ENCODE measurements around the gene ETNK2.
A peak's percentile ranks its signal among the peaks of the same experiment; 100 is the strongest.
"Not testable (repeated sequence)": the region's sequence is repeated elsewhere in the genome, so short reads cannot be mapped to it uniquely, and the experiment has no call there.

Gene ETNK2

GRCh38 chr1:204093781-204094180 is 58.1 kb downstream of the ETNK2 start:
- peak overlapping the region; percentile 13 for H3K9ac ChIP-seq (ENCODE audit: insufficient read length, low read depth)
- no peaks in the 10 kb centered on the region for H3K9me3 ChIP-seq (ENCODE audit: insufficient read depth, low read length)
- no peak overlapping the region for H3K4me3 ChIP-seq (ENCODE audit: insufficient read length, low read depth)
- TF ChIP-seq SUZ12 (IDR thresholded peaks at IDR 0.05; ENCODE audit: extremely low read depth, insufficient read depth, insufficient read length): no peak
- TF ChIP-seq ZNF274 (IDR thresholded peaks at IDR 0.05; ENCODE audit: low read depth, low read length): no peak
- TF ChIP-seq YY1 (IDR thresholded peaks at IDR 0.05; ENCODE audit: insufficient read depth, insufficient read length): no peak
- DNase-seq (ENCODE audit: low read depth, low spot score): no peak
- H3K36me3 ChIP-seq (ENCODE audit: insufficient read depth, insufficient read length, low read length): no peaks in the 10 kb centered on the region
- H3K4me1 ChIP-seq (ENCODE audit: insufficient read depth, insufficient read length): peaks cover 43% of the 10 kb centered on the region
- no peaks in the 10 kb centered on the region for H3K27me3 ChIP-seq (ENCODE audit: insufficient read depth, insufficient read length)

GRCh38 chr1:204093421-204093717 is 58.5 kb downstream of the ETNK2 start:
- Histone ChIP-seq H3K9me3 (ENCODE audit: insufficient read depth, low read length) (no peaks in the 10 kb centered on the region), H3K9ac (ENCODE audit: insufficient read length, low read depth) (no peak overlapping the region), H3K4me1 (ENCODE audit: insufficient read depth, insufficient read length) (peaks cover 43% of the 10 kb centered on the region), H3K36me3 (ENCODE audit: insufficient read depth, insufficient read length, low read length) (no peaks in the 10 kb centered on the region), H3K4me3 (ENCODE audit: insufficient read length, low read depth) (no peak overlapping the region), H3K27me3 (ENCODE audit: insufficient read depth, insufficient read length) (no peaks in the 10 kb centered on the region)
- TF ChIP-seq SUZ12 (IDR thresholded peaks at IDR 0.05; ENCODE audit: extremely low read depth, insufficient read depth, insufficient read length): no peak
- no peak for TF ChIP-seq ZNF274 (IDR thresholded peaks at IDR 0.05; ENCODE audit: low read depth, low read length)
- no peak for TF ChIP-seq YY1 (IDR thresholded peaks at IDR 0.05; ENCODE audit: insufficient read depth, insufficient read length)
- no peak for DNase-seq (ENCODE audit: low read depth, low spot score)

- Histone ChIP-seq H3K4me3 (ENCODE audit: insufficient read length, low read depth) (no peak overlapping the region), H3K27me3 (ENCODE audit: insufficient read depth, insufficient read length) (no peaks in the 10 kb centered on the region), H3K4me1 (ENCODE audit: insufficient read depth, insufficient read length) (peaks cover 49% of the 10 kb centered on the region), H3K9ac (ENCODE audit: insufficient read length, low read depth) (no peak overlapping the region), H3K36me3 (ENCODE audit: insufficient read depth, insufficient read length, low read length) (no peaks in the 10 kb centered on the region), H3K9me3 (ENCODE audit: insufficient read depth, low read length) (no peaks in the 10 kb centered on the region)
- no peak for TF ChIP-seq ZNF274 (IDR thresholded peaks at IDR 0.05; ENCODE audit: low read depth, low read length)
- TF ChIP-seq YY1 (IDR thresholded peaks at IDR 0.05; ENCODE audit: insufficient read depth, insufficient read length): no peak
- no peak for TF ChIP-seq SUZ12 (IDR thresholded peaks at IDR 0.05; ENCODE audit: extremely low read depth, insufficient read depth, insufficient read length)
- no peak for DNase-seq (ENCODE audit: low read depth, low spot score)
These were observed 59.0 kb downstream of the ETNK2 start for GRCh38 chr1:204092632-204093420.

- Histone ChIP-seq H3K9me3 (ENCODE audit: insufficient read depth, low read length) (no peaks in the 10 kb centered on the region), H3K4me1 (ENCODE audit: insufficient read depth, insufficient read length) (peaks cover 53% of the 10 kb centered on the region), H3K4me3 (ENCODE audit: insufficient read length, low read depth) (no peak overlapping the region), H3K36me3 (ENCODE audit: insufficient read depth, insufficient read length, low read length) (no peaks in the 10 kb centered on the region), H3K9ac (ENCODE audit: insufficient read length, low read depth) (no peak overlapping the region), H3K27me3 (ENCODE audit: insufficient read depth, insufficient read length) (no peaks in the 10 kb centered on the region)
- TF ChIP-seq YY1 (IDR thresholded peaks at IDR 0.05; ENCODE audit: insufficient read depth, insufficient read length): no peak
- no peak for TF ChIP-seq ZNF274 (IDR thresholded peaks at IDR 0.05; ENCODE audit: low read depth, low read length)
- TF ChIP-seq SUZ12 (IDR thresholded peaks at IDR 0.05; ENCODE audit: extremely low read depth, insufficient read depth, insufficient read length): no peak
- DNase-seq (ENCODE audit: low read depth, low spot score): no peak
These were observed 60.0 kb downstream of the ETNK2 start for GRCh38 chr1:204091787-204092312.

- Histone ChIP-seq H3K4me1 (ENCODE audit: insufficient read depth, insufficient read length) (peaks cover 53% of the 10 kb centered on the region), H3K9ac (ENCODE audit: insufficient read length, low read depth) (no peak overlapping the region), H3K4me3 (ENCODE audit: insufficient read length, low read depth) (no peak overlapping the region), H3K36me3 (ENCODE audit: insufficient read depth, insufficient read length, low read length) (no peaks in the 10 kb centered on the region), H3K9me3 (ENCODE audit: insufficient read depth, low read length) (no peaks in the 10 kb centered on the region), H3K27me3 (ENCODE audit: insufficient read depth, insufficient read length) (no peaks in the 10 kb centered on the region)
- no peak for TF ChIP-seq YY1 (IDR thresholded peaks at IDR 0.05; ENCODE audit: insufficient read depth, insufficient read length)
- TF ChIP-seq SUZ12 (IDR thresholded peaks at IDR 0.05; ENCODE audit: extremely low read depth, insufficient read depth, insufficient read length): no peak
- TF ChIP-seq ZNF274 (IDR thresholded peaks at IDR 0.05; ENCODE audit: low read depth, low read length): no peak
- no peak for DNase-seq (ENCODE audit: low read depth, low spot score)
These were observed 60.8 kb downstream of the ETNK2 start for GRCh38 chr1:204091066-204091465.

GRCh38 chr1:204090132-204090531 is 61.7 kb downstream of the ETNK2 start:
- not testable (repeated sequence) for DNase-seq (ENCODE audit: low read depth, low spot score); H3K9ac ChIP-seq (ENCODE audit: insufficient read length, low read depth); H3K9me3 ChIP-seq (ENCODE audit: insufficient read depth, low read length); H3K4me3 ChIP-seq (ENCODE audit: insufficient read length, low read depth); H3K27me3 ChIP-seq (ENCODE audit: insufficient read depth, insufficient read length); H3K36me3 ChIP-seq (ENCODE audit: insufficient read depth, insufficient read length, low read length)
- H3K4me1 ChIP-seq (ENCODE audit: insufficient read depth, insufficient read length): peaks cover 53% of the 10 kb centered on the region

GRCh38 chr1:204089044-204089751 is 62.6 kb downstream of the ETNK2 start:
- DNase-seq (ENCODE audit: low read depth, low spot score): no peak
- Histone ChIP-seq H3K36me3 (ENCODE audit: insufficient read depth, insufficient read length, low read length) (no peaks in the 10 kb centered on the region), H3K27me3 (ENCODE audit: insufficient read depth, insufficient read length) (no peaks in the 10 kb centered on the region), H3K4me1 (ENCODE audit: insufficient read depth, insufficient read length) (peaks cover 53% of the 10 kb centered on the region), H3K9me3 (ENCODE audit: insufficient read depth, low read length) (no peaks in the 10 kb centered on the region), H3K4me3 (ENCODE audit: insufficient read length, low read depth) (no peak overlapping the region), H3K9ac (ENCODE audit: insufficient read length, low read depth) (no peak overlapping the region)
- no peak for TF ChIP-seq ZNF274 (IDR thresholded peaks at IDR 0.05; ENCODE audit: low read depth, low read length)
- TF ChIP-seq YY1 (IDR thresholded peaks at IDR 0.05; ENCODE audit: insufficient read depth, insufficient read length): no peak
- no peak for TF ChIP-seq SUZ12 (IDR thresholded peaks at IDR 0.05; ENCODE audit: extremely low read depth, insufficient read depth, insufficient read length)

All from NT2/D1 (cell line).